Measurements from ENCODE around the gene KDF1.

GRCh38 chr1:26984291-26984690 lies 24.0 kb upstream of the KDF1 start:
- TF ChIP-seq TAF1 (conservative IDR thresholded peaks at IDR 0.05) (no peak), ZBTB33 (IDR thresholded peaks at IDR 0.05) (no peak), CTCF (IDR thresholded peaks at IDR 0.05; ENCODE audit: low read depth, low read length, missing input control) (no peak)
